WI38 (cell line): Measurements from ENCODE around the gene PCDH1.

Experiments
- H3K4me3 ChIP-seq: 2 replicates; pipeline ENCODE4 v1.5.1; 2011; ENCODE audit warnings: low read depth, mild to moderate bottlenecking, control low read depth, low read length
- TF ChIP-seq, protein P1 (sequence below): IDR thresholded peaks from 2 replicates; pipeline ENCODE4 v1.5.1; 2012; ENCODE audit warnings: low read depth, mild to moderate bottlenecking, control low read depth, low read length

PCDH1 gene

GRCh38 chr5:141845371-141845851, 32.8 kb downstream of the PCDH1 start:
- TF ChIP-seq, protein P1, sequence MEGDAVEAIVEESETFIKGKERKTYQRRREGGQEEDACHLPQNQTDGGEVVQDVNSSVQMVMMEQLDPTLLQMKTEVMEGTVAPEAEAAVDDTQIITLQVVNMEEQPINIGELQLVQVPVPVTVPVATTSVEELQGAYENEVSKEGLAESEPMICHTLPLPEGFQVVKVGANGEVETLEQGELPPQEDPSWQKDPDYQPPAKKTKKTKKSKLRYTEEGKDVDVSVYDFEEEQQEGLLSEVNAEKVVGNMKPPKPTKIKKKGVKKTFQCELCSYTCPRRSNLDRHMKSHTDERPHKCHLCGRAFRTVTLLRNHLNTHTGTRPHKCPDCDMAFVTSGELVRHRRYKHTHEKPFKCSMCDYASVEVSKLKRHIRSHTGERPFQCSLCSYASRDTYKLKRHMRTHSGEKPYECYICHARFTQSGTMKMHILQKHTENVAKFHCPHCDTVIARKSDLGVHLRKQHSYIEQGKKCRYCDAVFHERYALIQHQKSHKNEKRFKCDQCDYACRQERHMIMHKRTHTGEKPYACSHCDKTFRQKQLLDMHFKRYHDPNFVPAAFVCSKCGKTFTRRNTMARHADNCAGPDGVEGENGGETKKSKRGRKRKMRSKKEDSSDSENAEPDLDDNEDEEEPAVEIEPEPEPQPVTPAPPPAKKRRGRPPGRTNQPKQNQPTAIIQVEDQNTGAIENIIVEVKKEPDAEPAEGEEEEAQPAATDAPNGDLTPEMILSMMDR: no peak
- no peak overlapping the region for H3K4me3 ChIP-seq

DNA sequence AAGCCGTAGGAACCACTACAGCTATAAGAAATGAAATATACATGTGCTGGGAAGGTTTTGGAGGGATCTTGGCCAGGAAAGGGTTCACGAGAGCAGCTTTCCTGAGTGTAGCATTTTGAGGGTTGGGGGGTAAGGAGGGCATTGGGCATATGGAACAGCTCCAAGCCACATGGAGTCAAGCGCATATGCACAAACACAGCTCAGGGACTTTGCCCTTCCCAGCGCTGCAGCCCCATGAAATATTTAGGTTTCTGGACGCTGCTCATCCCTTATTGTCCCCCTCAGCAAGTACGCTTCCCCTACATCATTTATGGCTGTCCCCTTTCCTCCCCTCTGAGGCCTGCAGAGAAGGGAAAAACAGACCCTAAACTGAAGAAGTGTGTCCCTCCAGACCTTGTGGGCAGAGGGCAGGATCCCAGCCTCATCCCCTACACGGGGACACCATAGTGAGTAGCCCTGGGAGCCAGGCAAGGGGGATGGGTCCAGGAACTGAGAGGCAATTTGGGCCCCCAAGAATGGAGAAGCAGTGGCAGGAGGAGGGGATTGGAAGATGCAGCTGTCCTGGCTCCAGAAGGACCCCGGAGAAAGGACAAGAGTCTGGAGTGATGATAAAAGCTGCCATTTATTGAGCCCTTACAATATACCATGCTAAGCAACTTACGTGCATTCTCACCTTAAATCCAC, 33.7 kb downstream of the PCDH1 start:
- TF ChIP-seq, protein P1: no peak
- no peak overlapping the region for H3K4me3 ChIP-seq

- H3K4me3 ChIP-seq: no peak overlapping the region
- TF ChIP-seq, protein P1: no peak
These were observed 34.9 kb downstream of the PCDH1 start for GRCh38 chr5:141843156-141843927.

GRCh38 chr5:141841378-141842180, 36.6 kb downstream of the PCDH1 start:
- no peak overlapping the region for H3K4me3 ChIP-seq
- TF ChIP-seq, protein P1: no peak

GRCh38 chr5:141840826-141841360, 37.3 kb downstream of the PCDH1 start:
- H3K4me3 ChIP-seq: no peak overlapping the region
- TF ChIP-seq, protein P1: no peak

DNA sequence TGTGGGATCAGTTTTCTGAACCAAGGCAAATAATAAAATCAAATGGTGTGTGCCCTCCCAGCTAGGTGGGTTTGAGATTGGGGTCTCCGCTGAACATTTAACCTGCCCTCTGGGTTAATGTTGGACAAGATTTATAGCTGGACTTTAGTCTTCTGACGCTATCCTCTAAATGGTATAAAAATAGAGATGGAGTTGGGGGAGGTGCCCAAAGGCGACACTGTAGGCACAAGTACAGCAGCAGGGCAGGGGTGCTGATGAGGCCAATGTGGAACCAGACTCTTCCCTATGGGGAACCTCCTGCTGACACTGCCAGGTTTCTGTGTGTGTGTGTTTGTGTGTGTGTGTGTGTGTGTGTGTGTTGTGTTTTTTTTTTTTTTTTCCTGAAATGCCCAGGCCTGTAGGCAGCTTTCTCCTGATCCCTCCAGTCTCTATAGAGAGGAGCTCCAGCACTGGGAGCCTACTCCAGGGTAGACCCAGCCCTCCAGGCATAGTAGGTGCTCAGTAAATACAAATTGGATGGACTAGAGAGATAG, 37.9 kb downstream of the PCDH1 start:
- TF ChIP-seq, protein P1: no peak

More for the DNA sequence above, 37.9 kb downstream of the PCDH1 start:
- no peak overlapping the region for H3K4me3 ChIP-seq
